HG03432 (cell line): ENCODE results near the gene EFNA1.

Source experiments
- ATAC-seq: cut with Tn5 transposase; IDR thresholded peaks from one replicate; pipeline ENCODE4 v1.9.1; 2021; ENCODE audit warnings: mild to moderate bottlenecking, moderate library complexity; ENCODE audit not compliant: unreplicated experiment

EFNA1 gene

GRCh38 chr1:155127105-155127966, at the start of gene EFNA1:
EFNA1 (plus strand) TSS chr1:155127876; CDS start chr1:155127978, 102 bp downstream.
- ATAC-seq: no peak

- no peak for ATAC-seq
Measured at GRCh38 chr1:155078469-155079209, 49.0 kb upstream of the EFNA1 start, which contains the start of gene EFNA3. EFNA3 (plus strand) TSS chr1:155078837; CDS start chr1:155078942, 105 bp downstream.

GRCh38 chr1:155079210-155079486, 48.5 kb upstream of the EFNA1 start:
- ATAC-seq: no peak

GRCh38 chr1:155079487-155080311, 48.0 kb upstream of the EFNA1 start:
- ATAC-seq: no peak

GRCh38 chr1:155080312-155081228, 47.1 kb upstream of the EFNA1 start:
- no peak for ATAC-seq

GRCh38 chr1:155081472-155082300, 46.0 kb upstream of the EFNA1 start:
- ATAC-seq: no peak

GRCh38 chr1:155082301-155083051, 45.2 kb upstream of the EFNA1 start:
- no peak for ATAC-seq

GRCh38 chr1:155083052-155083541, 44.6 kb upstream of the EFNA1 start:
- no peak for ATAC-seq

- ATAC-seq: peak; percentile 2
Measured at GRCh38 chr1:155083865-155084721, 43.6 kb upstream of the EFNA1 start.

GRCh38 chr1:155084722-155085503, 42.8 kb upstream of the EFNA1 start:
- peak; percentile 76 for ATAC-seq

- no peak for ATAC-seq
Measured at GRCh38 chr1:155085504-155086127, 42.1 kb upstream of the EFNA1 start.

GRCh38 chr1:155086128-155086741, 41.4 kb upstream of the EFNA1 start:
- ATAC-seq: no peak

- ATAC-seq: no peak
Measured at GRCh38 chr1:155086856-155087535, 40.7 kb upstream of the EFNA1 start.

GRCh38 chr1:155091071-155092051, 36.3 kb upstream of the EFNA1 start:
- no peak for ATAC-seq
